Endothelial cell of hepatic sinusoid (primary cell): ENCODE results near the gene SF3B1.
"Not testable (repeated sequence)": the region's sequence is repeated elsewhere in the genome, so short reads cannot be mapped to it uniquely, and the experiment has no call there.

Source experiments
- in situ Hi-C: cut with HindIII; loops from 2 replicates; pipeline ENCODE4 v1.10.0; 2017; ENCODE audit warnings: low sequenced_read_pairs

SF3B1 gene

DNA sequence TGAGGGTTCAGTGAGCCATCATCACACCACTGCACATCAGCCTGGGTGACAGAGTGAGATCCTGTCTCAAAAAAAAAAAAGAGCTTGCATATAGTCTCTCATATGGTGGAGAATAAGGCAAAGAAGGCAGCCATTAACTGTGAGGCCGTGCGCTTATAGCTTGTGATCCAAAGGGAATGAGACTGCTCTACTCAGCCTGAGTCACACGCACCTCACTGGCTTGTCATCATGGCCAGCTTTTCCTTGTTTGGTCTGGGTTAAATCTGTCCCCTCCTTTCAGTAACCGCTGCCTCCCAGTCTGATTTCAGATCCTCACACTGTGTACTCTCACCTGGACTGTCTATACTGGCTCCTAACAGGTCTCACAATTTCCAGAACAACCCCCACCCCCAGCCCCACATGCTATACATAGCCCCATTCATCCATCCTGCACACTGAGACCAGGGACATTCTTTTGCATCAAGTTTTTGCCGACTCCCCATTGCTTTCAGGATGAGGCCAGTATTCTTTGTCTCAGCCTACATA, 88.9 kb downstream of the SF3B1 start:
- in situ Hi-C loops, result no loop called here

DNA sequence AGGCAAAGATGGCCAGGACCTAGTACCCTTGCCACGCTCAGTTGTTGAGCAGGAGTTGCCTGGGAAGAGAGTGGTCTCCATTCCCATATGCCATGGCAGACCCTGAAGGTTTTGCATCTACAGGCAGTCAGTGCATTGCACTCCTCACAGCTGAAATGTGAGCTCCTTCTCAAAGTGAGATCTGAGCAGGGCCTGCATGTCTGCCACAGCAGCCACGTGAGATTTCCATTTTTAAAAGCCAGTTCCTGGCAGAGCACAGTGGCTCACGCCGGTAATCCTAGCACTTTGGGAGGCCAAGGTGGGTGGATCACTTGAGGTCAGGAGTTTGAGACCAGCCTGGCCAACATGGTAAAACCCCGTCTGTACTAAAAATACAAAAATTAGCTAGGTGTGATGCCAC, 90.9 kb downstream of the SF3B1 start:
- in situ Hi-C loops, result not testable (repeated sequence)

DNA sequence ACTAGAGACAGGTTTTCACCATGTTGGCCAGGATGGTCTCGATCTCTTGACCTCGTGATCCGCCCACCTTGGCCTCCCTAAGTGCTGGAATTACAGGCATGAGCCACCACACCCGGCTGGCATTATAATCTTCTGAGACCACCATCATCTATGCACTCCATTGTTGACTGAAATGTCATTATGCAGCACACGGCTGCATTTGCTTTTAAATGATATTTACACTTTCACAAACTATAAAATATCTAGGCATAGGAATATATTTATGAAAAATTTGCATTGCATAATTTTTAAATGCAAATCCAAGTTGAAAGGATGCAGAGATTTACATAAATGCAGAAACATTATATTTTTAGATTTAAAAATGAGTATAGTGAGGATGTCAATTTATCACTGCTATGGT, 94.2 kb downstream of the SF3B1 start:
- in situ Hi-C loops, result no loop called here
